Cardiac fibroblast (primary cell): ENCODE results near the gene RTF2.

ENCODE experiments used
- DNase-seq, 2 donors: peaks; one replicate each; pipeline versions ENCODE4 v3.0.0 to v3.0.0-alpha.2; 2010; ENCODE audit warnings: low read depth in 2 of 2
- H3K4me3 ChIP-seq, 2 donors: replicated peaks in 1 of 2; 1 replicate in 1 of 2; 2 replicates in 1 of 2; pipeline ENCODE4 v1.5.1; 2011; ENCODE audit warnings: low read depth in 2 of 2, low read length in 2 of 2, mild to moderate bottlenecking in 2 of 2, moderate library complexity in 1 of 2
- CTCF ChIP-seq: IDR thresholded peaks from one replicate; pipeline ENCODE4 v1.5.1; 2011; ENCODE audit warnings: low read depth, mild to moderate bottlenecking, low read length, inconsistent platforms

The RTF2 gene

DNA sequence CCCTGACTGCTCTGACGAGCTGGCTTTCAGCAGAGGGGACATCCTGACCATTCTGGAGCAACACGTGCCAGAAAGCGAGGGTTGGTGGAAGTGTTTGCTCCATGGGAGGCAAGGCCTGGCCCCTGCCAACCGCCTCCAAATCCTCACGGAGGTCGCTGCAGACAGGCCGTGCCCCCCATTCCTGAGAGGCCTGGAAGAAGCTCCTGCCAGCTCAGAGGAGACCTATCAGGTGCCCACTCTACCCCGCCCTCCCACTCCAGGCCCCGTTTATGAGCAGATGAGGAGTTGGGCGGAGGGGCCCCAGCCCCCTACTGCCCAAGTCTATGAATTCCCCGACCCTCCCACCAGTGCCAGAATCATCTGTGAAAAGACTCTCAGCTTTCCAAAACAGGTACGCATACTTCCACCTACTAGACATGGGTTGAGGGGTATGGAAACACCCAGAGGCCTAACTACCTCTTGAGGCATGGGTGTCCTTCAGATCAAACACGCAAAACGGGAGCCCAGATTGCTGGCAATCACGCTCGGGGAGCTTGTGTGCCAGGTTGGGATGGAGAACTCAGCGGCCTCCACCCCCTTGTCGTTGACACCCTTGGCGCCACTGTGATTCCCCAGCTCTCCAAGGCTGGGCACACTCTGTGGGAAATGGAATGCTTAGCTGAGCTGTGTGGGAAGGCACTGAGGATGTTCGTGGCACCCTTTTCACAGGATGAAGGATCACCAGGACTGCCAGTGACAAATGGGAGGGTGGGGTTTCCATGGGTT is 31.0 kb upstream of the RTF2 start:
- DNase-seq, result no peak
- no peak overlapping the region for H3K4me3 ChIP-seq
- TF ChIP-seq CTCF, result no peak

DNA sequence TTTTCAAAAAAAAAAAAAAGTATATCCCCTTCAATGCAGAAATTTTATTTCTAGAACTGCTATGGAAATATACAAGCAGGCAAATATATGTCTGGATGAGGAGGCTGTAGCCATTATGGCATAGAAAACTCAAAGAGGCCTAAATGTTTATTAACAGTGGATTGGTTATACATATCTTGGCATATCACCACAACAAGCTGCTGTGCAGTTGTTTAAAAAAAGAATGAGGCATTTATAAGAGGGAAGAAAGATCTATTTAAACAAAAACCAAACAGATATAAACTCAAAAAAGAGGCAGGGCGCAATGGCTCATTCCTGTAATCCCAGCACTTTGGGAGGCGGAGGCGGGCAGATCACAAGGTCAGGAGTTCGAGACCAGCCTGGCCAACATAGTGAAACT is 30.1 kb upstream of the RTF2 start:
- no peak overlapping the region for H3K4me3 ChIP-seq
- DNase-seq, result no peak
- TF ChIP-seq CTCF, result no peak

DNA sequence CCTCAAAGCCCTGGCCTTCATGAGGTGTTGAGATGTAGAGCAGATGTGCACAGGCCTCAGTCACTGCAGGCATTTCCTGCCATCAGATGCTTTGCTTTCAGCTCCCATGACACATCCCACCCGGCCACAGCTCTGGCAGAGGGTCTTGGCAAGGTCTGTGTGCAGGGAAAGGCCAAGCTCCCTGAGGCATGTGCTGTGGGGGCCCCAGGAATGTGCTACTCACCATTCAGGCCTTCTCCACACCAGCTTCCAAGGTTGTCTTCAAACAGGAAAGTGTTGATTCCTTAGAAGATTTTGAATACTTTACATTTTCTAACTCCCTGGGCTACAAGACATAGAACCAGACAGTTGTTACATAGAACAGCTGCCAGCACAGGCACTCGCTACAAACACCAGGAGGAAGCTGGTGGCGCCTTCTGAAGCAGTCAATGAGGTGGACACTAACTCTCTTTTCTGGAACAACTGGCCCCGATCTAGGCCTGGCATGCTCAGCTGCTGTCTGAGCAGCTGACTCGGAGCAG is 28.6 kb upstream of the RTF2 start:
- H3K4me3 ChIP-seq, result no peak overlapping the region
- DNase-seq, result peak; percentile 97 to 99
- no peak for TF ChIP-seq CTCF

DNA sequence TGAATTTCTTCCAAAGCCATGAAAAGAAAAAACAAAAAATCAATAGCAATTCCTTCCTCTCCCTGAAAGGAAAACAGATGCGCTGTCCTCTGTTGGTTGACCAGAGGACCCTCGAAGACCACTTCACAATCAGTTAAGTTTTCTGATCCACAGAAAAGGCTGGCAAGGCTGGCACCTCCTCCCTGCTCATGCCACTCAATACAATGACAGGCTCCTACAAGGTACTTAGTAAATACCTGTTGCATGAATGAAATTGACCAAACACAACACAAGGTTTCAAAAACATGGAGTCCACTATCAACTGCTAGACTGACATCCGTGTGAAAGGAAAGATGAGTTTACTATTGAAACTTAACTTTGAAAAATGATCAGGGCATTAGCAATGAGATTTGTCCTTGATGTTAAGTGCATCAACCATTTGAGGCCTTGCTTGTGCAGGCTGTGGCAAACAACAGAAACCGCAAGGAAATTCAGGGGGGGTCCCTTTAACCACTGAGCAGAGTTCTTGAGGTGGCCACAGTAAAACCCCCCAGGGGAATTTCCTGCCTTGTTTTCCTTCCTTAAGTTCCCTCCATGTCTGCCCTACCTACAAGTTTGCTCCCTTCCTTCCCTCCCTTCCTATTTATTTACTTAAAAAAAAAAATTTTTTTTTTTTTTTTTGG is 27.9 kb upstream of the RTF2 start:
- no peak for TF ChIP-seq CTCF
- DNase-seq, result no peak
- no peak overlapping the region for H3K4me3 ChIP-seq

DNA sequence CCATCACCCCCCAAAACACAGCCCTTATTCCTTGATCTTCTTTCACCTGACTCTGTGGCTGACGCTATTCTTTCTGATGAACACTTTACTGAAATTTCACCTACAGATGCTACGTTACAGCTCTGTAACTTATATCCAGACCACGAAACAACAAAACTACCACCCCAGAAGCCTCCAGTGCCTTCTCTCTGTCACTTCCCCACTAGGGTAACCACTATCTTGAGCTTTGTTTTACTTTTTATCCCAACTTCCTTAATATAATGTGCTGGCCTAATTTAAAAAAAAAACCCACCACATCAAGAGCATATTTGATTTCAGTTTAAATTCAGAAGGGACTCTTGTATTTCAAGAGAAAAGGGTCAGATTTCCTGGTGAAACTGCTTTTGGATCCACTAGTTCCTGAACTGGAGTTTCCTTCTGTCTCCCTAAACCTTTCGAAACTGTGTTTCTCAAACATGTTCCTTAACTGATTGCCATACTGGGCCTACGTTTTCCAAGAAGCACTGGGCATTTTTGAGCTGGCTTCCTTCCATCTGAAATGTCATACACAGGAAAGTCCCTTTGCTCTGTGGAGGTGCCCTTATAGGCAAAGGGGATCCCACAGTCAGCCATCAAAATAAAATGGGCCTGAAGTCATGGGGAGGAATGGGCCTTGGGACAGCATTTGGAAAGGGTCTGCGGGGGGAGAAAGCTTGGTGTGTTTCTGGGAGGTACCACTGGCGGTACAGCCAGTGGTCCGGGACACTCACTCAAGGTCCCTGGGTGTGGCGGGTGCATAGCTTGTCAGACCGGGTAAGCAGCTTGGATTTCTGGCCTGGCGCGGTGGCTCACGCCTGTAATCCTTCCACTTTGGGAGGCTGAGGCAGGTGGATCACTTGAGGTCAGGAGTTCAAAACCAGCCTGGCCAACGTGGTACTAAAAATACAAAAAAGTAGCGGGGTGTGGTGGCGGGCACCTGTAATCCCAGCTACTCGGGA is 25.8 kb upstream of the RTF2 start:
- peak; percentile 13 to 53 for DNase-seq
- TF ChIP-seq CTCF, result no peak
- no peak overlapping the region for H3K4me3 ChIP-seq

- no peak for TF ChIP-seq CTCF
- DNase-seq, result peak; percentile 65 to 77
- H3K4me3 ChIP-seq, result no peak overlapping the region
These were observed 24.5 kb upstream of the RTF2 start for GRCh38 chr20:56443654-56444540.
